Heart right ventricle (tissue), 16 donors: ENCODE results near the gene FAM171A1. TPM values are rescaled to one million over a fixed set of nuclear protein-coding genes. Genes with fewer than 3 reads are reported as not detected.

ENCODE experiments used
- ATAC-seq, 8 donors: fragments of 200-7000 bp; cut with Tn5 transposase; one replicate each; pipeline ENCODE4 v1.9.1; 2020; ENCODE audit warnings: mild to moderate bottlenecking in 8 of 8, moderate library complexity in 8 of 8, moderate number of reproducible peaks in 1 of 8
- DNase-seq, 2 donors: peaks; one replicate each; pipeline ENCODE4 v3.0.0-alpha.2; 2020
- H3K27ac ChIP-seq, 10 donors: fragments of 200-600 bp; sonication (generic) in 2 of 10; one replicate each; pipeline versions ENCODE4 v1.5.0 to v1.8.0; 2020 to 2022; ENCODE audit warnings: mild to moderate bottlenecking in 3 of 10
- H3K27me3 ChIP-seq, 7 donors: fragments of 200-600 bp; one replicate each; pipeline ENCODE4 v1.8.0; 2021 to 2022; ENCODE audit warnings: mild to moderate bottlenecking in 2 of 7
- H3K36me3 ChIP-seq, 9 donors: fragments of 200-600 bp; sonication (generic) in 1 of 9; one replicate each; pipeline versions ENCODE4 v1.5.0 to v1.8.0; 2020 to 2022; ENCODE audit warnings: mild to moderate bottlenecking in 2 of 9
- H3K4me1 ChIP-seq, 9 donors: fragments of 200-600 bp; sonication (generic) in 1 of 9; one replicate each; pipeline versions ENCODE4 v1.5.0 to v1.8.0; 2020 to 2022; ENCODE audit warnings: mild to moderate bottlenecking in 4 of 9
- H3K4me3 ChIP-seq, 10 donors: fragments of 200-600 bp; sonication (generic) in 2 of 10; one replicate each; pipeline versions ENCODE4 v1.5.0 to v1.8.0; 2020 to 2022; ENCODE audit warnings: mild to moderate bottlenecking in 7 of 10, moderate library complexity in 2 of 10
- H3K9me3 ChIP-seq, 11 donors: fragments of 200-600 bp in 10 of 11; sonication (generic) in 2 of 11; one replicate each; pipeline versions ENCODE4 v1.5.0 to v1.8.0; 2013 to 2022; ENCODE audit warnings: mild to moderate bottlenecking in 2 of 11, control low read depth in 1 of 11, moderate library complexity in 1 of 11
- CTCF ChIP-seq, 9 donors: fragments of 200-600 bp; sonication (generic) in 2 of 9; IDR thresholded peaks; one replicate each; pipeline versions ENCODE4 v1.5.0 to v1.8.0; 2021 to 2022; ENCODE audit warnings: antibody characterized with exemption in 9 of 9, mild to moderate bottlenecking in 5 of 9, moderate library complexity in 1 of 9
- WGBS, 2 donors: extraction: QIAGEN DNeasy Blood & Tissue Kit; methylation state at CpG; one replicate each; pipeline ENCODE4 v1.1.7; 2013; ENCODE audit warnings: inconsistent platforms in 1 of 2; 5-methylcytosine and 5-hydroxymethylcytosine counted together
- intact Hi-C, 10 donors: fragments of 100-400 bp; cut with DNase I; formaldehyde crosslinking; loops; one replicate each; pipeline versions ENCODE4 v1.11.1 to v1.14.2; 2022
- polyA plus RNA-seq, 2 donors: library from polyadenylated mRNA; stranded (reverse); fragments of 200-250 nt; gene quantifications; one replicate each; pipeline ENCODE4 v1.2.3, GENCODE V29; 2013
- total RNA-seq, 10 donors: library from RNA; stranded (reverse); fragmentation: NEBNext Ultra II Directional in 3 of 10; extraction: Animal tissue kit (Norgen Biotek cat#: 25700) in 3 of 10; gene quantifications; one replicate each; pipeline versions ENCODE4 v1.2.1 to v1.2.4, GENCODE V29; 2021 to 2023
- donor health status: Arrhythmogenic right ventricular cardiomyopathy.
- donor health status: ischemic (EF 13 %, LVEDD 7.1; RV severe dilation, severe dysfunction).
- donor health status: healthy with polysubstance abuse.
- donor health status: DM: no; HTN: yes; CAD: no.
- donor health status: DM: no; HTN: no; CAD: no.
- donor health status: ischemic (EF 25% LVEDD 6.9; RV normal size, moderate dysfunction).
- donor health status: ischemic (EF 25% LVEDD 5.7; RV mildly dilated, moderate dysfunction).
- donor health status: healthy.
- donor health status: DM: yes; HTN: yes; CAD: no.
- donor health status: Ischemic cardiomyopathy.
- donor health status: ischemic (EF 35%, LVEDD 5.7; RV mildly dilated, moderate dysfunction).
- donor health status: nonischemic (EF 11% LVEDD 7.7; RV severe dilation, severe dysfunction).
- donor health status: DM: yes; HTN: yes; CAD: no.
- donor health status: PGD.
- donor health status: ischemic (EF 29% LVEDD 5.4; RV normal size, mild dysfunction).
- donor health status: nonischemic (EF 23%, LVEDD 6.1; RV moderate dilation, normal function).

FAM171A1 gene
- total and polyA plus RNA-seq, 12 donors, result 3.5 to 10.5 (median 6.8) TPM

- H3K4me3 ChIP-seq, result no peak overlapping the region
- intact Hi-C loops, result no loop called here
- no peaks in the 10 kb centered on the region for H3K9me3 ChIP-seq
- ATAC-seq (peak in 6 of 8 donors; percentile 30 to 76 (median 57)), DNase-seq (peak in 1 of 2 donors; percentile 19)
- no peak for TF ChIP-seq CTCF (IDR thresholded peaks at IDR 0.05)
- 54 to 65% methylated on average over 8 of the region's 8 CpGs for WGBS, 2 donors
- H3K27ac ChIP-seq, result peak overlapping the region in 7 of 10 donors; percentile 33 to 64 (median 52)
- peaks cover 0 to 41% (median 9%) of the 10 kb centered on the region in 9 donors for H3K4me1 ChIP-seq
- H3K27me3 ChIP-seq, result no peaks in the 10 kb centered on the region
- no peaks in the 10 kb centered on the region for H3K36me3 ChIP-seq
Observed at GRCh38 chr10:15344876-15345285, 26.2 kb downstream of the FAM171A1 start.

- H3K9me3 ChIP-seq, result no peaks in the 10 kb centered on the region
- no peak for TF ChIP-seq CTCF (IDR thresholded peaks at IDR 0.05)
- ATAC-seq (no peak), DNase-seq (no peak)
- no peaks in the 10 kb centered on the region for H3K27me3 ChIP-seq
- intact Hi-C loops, result no loop called here
- H3K36me3 ChIP-seq, result no peaks in the 10 kb centered on the region
- H3K27ac ChIP-seq, result peak overlapping the region in 5 of 10 donors; percentile 33 to 64 (median 52)
- WGBS, 2 donors, result 92 to 95% methylated on average over 4 of the region's 4 CpGs
- peaks cover 0 to 41% (median 6%) of the 10 kb centered on the region in 9 donors for H3K4me1 ChIP-seq
- no peak overlapping the region for H3K4me3 ChIP-seq
Observed at GRCh38 chr10:15344256-15344875, 26.7 kb downstream of the FAM171A1 start.

- intact Hi-C loops, result no loop called here
- no peak for TF ChIP-seq CTCF (IDR thresholded peaks at IDR 0.05)
- 92 to 97% methylated on average over 3 of the region's 3 CpGs for WGBS, 2 donors
Observed at GRCh38 chr10:15342970-15343369, 28.1 kb downstream of the FAM171A1 start.

GRCh38 chr10:15341502-15342128 is 29.5 kb downstream of the FAM171A1 start:
- no peak for ATAC-seq
- H3K27ac ChIP-seq, result no peak overlapping the region
- no peak overlapping the region for H3K4me3 ChIP-seq
- no peaks in the 10 kb centered on the region for H3K27me3 ChIP-seq
- H3K36me3 ChIP-seq, result no peaks in the 10 kb centered on the region
- no peak for TF ChIP-seq CTCF (IDR thresholded peaks at IDR 0.05)
- WGBS, 2 donors, result 44 to 69% methylated on average over 7 of the region's 7 CpGs
- intact Hi-C loops, result no loop called here
- peaks cover 0 to 22% (median 0%) of the 10 kb centered on the region in 9 donors for H3K4me1 ChIP-seq
- no peaks in the 10 kb centered on the region for H3K9me3 ChIP-seq
- no peak for DNase-seq

More at GRCh38 chr10:15342970-15343369, 28.1 kb downstream of the FAM171A1 start:
- Histone ChIP-seq H3K36me3 (no peaks in the 10 kb centered on the region), H3K9me3 (no peaks in the 10 kb centered on the region), H3K27me3 (no peaks in the 10 kb centered on the region), H3K4me3 (no peak overlapping the region), H3K4me1 (peaks cover 0 to 35% (median 0%) of the 10 kb centered on the region in 9 donors), H3K27ac (no peak overlapping the region)
- ATAC-seq (no peak), DNase-seq (no peak)
